Measurements from ENCODE around the gene FGF18. TPM values are rescaled to one million over a fixed set of nuclear protein-coding genes. Genes with fewer than 3 reads are reported as not detected.
"Not testable (repeated sequence)": the region's sequence is repeated elsewhere in the genome, so short reads cannot be mapped to it uniquely, and the experiment has no call there.

The FGF18 gene
- total RNA-seq, 1 donor from 2014 or later: 1.2 TPM

DNA sequence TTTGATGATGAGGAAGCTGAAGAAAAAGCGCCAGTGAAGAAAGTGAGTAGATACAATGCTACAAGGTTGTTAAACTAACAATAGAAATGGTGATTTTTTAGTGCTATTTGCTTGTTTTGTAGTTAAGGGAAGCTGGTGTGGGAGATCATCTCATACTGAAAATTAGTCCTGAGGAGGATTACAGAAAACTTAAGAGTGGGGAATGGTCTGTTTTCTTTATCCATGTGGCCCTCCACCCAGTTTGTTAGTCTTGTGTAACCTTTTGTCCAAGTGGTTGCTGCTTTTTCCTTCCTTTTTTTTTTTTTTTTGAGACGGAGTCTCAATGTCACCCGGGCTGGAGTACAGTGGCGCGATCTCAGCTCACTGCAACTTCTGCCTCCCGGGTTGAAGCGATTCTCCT lies 19.3 kb upstream of the FGF18 start:
- H3K9me3 ChIP-seq (ENCODE audit: insufficient read depth, low read depth, low read length): no peaks in the 10 kb centered on the region
- Mint-ChIP-seq H3K4me1 (ENCODE audit: low read depth, unreplicated experiment) (peaks cover 11% of the 10 kb centered on the region), H3K27me3 (ENCODE audit: low read depth, unreplicated experiment) (no peaks in the 10 kb centered on the region), H3K9me3 (ENCODE audit: unreplicated experiment) (no peaks in the 10 kb centered on the region), H3K36me3 (ENCODE audit: low read depth, unreplicated experiment) (peaks cover 20% of the 10 kb centered on the region), H3K4me3 (ENCODE audit: unreplicated experiment) (no peak overlapping the region), H3K27ac (ENCODE audit: unreplicated experiment) (no peak overlapping the region)
- no peaks in the 10 kb centered on the region for H3K4me1 ChIP-seq (ENCODE audit: insufficient read depth, low read length)
- H2AFZ ChIP-seq (ENCODE audit: low read depth, low read length): no peak overlapping the region
- no peak overlapping the region for H3K27ac ChIP-seq (ENCODE audit: low read depth, low read length)
- H3K9ac ChIP-seq (ENCODE audit: low read length): no peak overlapping the region
- peaks cover 74% of the 10 kb centered on the region for H3K79me2 ChIP-seq (ENCODE audit: insufficient read depth, low read length)
- TF ChIP-seq CTCF (IDR thresholded peaks at IDR 0.05; ENCODE audit: insufficient read depth, low read depth, low read length): no peak
- H3K36me3 ChIP-seq (ENCODE audit: insufficient read depth, low read length): peaks cover 63% of the 10 kb centered on the region
- DNase-seq (ENCODE audit: low read depth) (no peak), FAIRE-seq (no peak)
- no peak overlapping the region for H3K4me2 ChIP-seq (ENCODE audit: low read length)
- H3K27me3 ChIP-seq (ENCODE audit: insufficient read depth, low read length): no peaks in the 10 kb centered on the region
- no peak overlapping the region for H3K4me3 ChIP-seq (ENCODE audit: insufficient read depth, low read depth, low read length)
- H4K20me1 ChIP-seq (ENCODE audit: insufficient read depth, low read length): peaks cover 73% of the 10 kb centered on the region

GRCh38 chr5:171401167-171401947 lies 18.1 kb upstream of the FGF18 start:
- no peaks in the 10 kb centered on the region for H3K4me1 ChIP-seq (ENCODE audit: insufficient read depth, low read length)
- H3K9me3 ChIP-seq (ENCODE audit: insufficient read depth, low read depth, low read length): no peaks in the 10 kb centered on the region
- Mint-ChIP-seq H3K4me3 (ENCODE audit: unreplicated experiment) (no peak overlapping the region), H3K4me1 (ENCODE audit: low read depth, unreplicated experiment) (peaks cover 16% of the 10 kb centered on the region), H3K36me3 (ENCODE audit: low read depth, unreplicated experiment) (peaks cover 26% of the 10 kb centered on the region), H3K9me3 (ENCODE audit: unreplicated experiment) (no peaks in the 10 kb centered on the region), H3K27me3 (ENCODE audit: low read depth, unreplicated experiment) (no peaks in the 10 kb centered on the region), H3K27ac (ENCODE audit: unreplicated experiment) (peak overlapping the region; percentile 26)
- FAIRE-seq (no peak), DNase-seq (ENCODE audit: low read depth) (no peak)
- peaks cover 67% of the 10 kb centered on the region for H3K36me3 ChIP-seq (ENCODE audit: insufficient read depth, low read length)
- no peak overlapping the region for H2AFZ ChIP-seq (ENCODE audit: low read depth, low read length)
- H3K27ac ChIP-seq (ENCODE audit: low read depth, low read length): no peak overlapping the region
- peaks cover 73% of the 10 kb centered on the region for H4K20me1 ChIP-seq (ENCODE audit: insufficient read depth, low read length)
- TF ChIP-seq EZH2 (IDR thresholded peaks at IDR 0.05; ENCODE audit: insufficient read depth, low read length): no peak
- TF ChIP-seq CTCF (IDR thresholded peaks at IDR 0.05; ENCODE audit: insufficient read depth, low read depth, low read length): no peak
- no peak overlapping the region for H3K4me2 ChIP-seq (ENCODE audit: low read length)
- peaks cover 74% of the 10 kb centered on the region for H3K79me2 ChIP-seq (ENCODE audit: insufficient read depth, low read length)
- no peak overlapping the region for H3K4me3 ChIP-seq (ENCODE audit: insufficient read depth, low read depth, low read length)
- no peak overlapping the region for H3K9ac ChIP-seq (ENCODE audit: low read length)
- H3K27me3 ChIP-seq (ENCODE audit: insufficient read depth, low read length): no peaks in the 10 kb centered on the region

DNA sequence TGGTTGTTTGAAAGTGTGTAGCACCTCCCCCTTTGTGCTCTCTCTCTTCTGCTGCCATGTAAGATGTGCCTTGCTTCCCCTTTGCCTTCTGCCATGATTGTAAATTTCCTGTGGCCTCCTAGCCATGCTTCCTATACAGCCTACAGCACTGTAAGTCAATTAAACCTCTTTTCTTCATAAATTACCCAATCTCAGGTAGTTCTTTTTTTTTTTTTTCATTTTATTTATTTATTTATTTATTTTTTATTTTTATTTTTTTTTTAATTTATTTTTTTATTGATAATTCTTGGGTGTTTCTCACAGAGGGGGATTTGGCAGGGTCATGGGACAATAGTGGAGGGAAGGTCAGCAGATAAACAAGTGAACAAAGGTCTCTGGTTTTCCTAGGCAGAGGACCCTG lies 16.7 kb upstream of the FGF18 start:
- H3K27me3 Mint-ChIP-seq (ENCODE audit: low read depth, unreplicated experiment); H3K9me3 ChIP-seq (ENCODE audit: insufficient read depth, low read depth, low read length); H3K4me1 ChIP-seq (ENCODE audit: insufficient read depth, low read length); H3K4me2 ChIP-seq (ENCODE audit: low read length); H3K4me3 ChIP-seq (ENCODE audit: insufficient read depth, low read depth, low read length); H3K9ac ChIP-seq (ENCODE audit: low read length); H3K27me3 ChIP-seq (ENCODE audit: insufficient read depth, low read length); DNase-seq (ENCODE audit: low read depth); H3K27ac Mint-ChIP-seq (ENCODE audit: unreplicated experiment); H3K27ac ChIP-seq (ENCODE audit: low read depth, low read length); H3K9me3 Mint-ChIP-seq (ENCODE audit: unreplicated experiment); FAIRE-seq; H2AFZ ChIP-seq (ENCODE audit: low read depth, low read length): not testable (repeated sequence)
- peaks cover 19% of the 10 kb centered on the region for H3K4me1 Mint-ChIP-seq (ENCODE audit: low read depth, unreplicated experiment)
- Histone ChIP-seq H3K79me2 (ENCODE audit: insufficient read depth, low read length) (peaks cover 74% of the 10 kb centered on the region), H3K36me3 (ENCODE audit: insufficient read depth, low read length) (peaks cover 69% of the 10 kb centered on the region), H4K20me1 (ENCODE audit: insufficient read depth, low read length) (peaks cover 73% of the 10 kb centered on the region)
- peaks cover 26% of the 10 kb centered on the region for H3K36me3 Mint-ChIP-seq (ENCODE audit: low read depth, unreplicated experiment)
- H3K4me3 Mint-ChIP-seq (ENCODE audit: unreplicated experiment): peak overlapping the region; percentile 57
